ENCODE measurements around the gene SOCS4. TPM values are rescaled to one million over a fixed set of nuclear protein-coding genes. Genes with fewer than 3 reads are reported as not detected.
"Not testable (repeated sequence)": the region's sequence is repeated elsewhere in the genome, so short reads cannot be mapped to it uniquely, and the experiment has no call there.

Gene SOCS4
- total RNA-seq, 4 donors from 2014 or later: 9.7 to 19.3 (median 14.3) TPM

DNA sequence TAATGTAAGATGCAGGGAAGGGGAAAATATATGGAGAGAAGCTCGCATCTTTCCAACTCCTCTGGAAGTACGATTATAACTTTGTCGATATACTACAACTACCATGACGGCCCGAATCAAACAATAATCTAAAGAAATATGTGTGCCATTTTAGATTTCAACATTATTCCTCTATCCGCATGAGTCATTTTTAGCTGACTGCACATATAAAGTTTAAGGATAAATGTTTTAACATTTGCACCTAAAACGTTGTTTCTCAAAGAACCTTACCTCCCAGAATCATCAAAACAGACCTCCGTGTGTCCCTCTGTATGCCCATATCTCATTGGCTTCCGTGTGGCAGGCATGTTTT, 619 bp upstream of the SOCS4 start:
- H3K9me3 ChIP-seq: no peaks in the 10 kb centered on the region

DNA sequence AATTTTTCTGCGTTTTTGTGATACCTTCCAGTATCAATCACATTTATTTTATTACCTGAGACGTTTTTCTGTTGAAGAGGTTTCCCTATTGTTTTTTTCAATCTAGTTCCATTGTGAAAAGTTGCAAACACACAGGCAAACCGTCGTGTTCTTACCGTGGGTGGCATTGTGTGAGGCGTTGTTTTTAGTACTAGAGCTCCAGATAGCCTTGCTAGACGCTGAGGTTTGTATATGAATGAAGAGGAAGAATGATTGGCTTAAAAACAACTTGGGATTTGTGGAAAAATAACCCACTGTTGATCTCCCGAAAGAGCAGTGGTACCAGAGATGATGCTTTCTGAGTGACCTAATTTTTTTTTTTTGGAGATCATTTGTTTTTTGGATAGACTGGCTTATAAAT, 1.0 kb downstream of the SOCS4 start:
- intact Hi-C loops (cut with DNase I; ENCODE audit: low total_unique reads) (loop anchor here (10.0 kb wide), 1 partner anchor 123 kb away; the partner anchor contains the start of gene GCH1), in situ Hi-C loops (cut with MboI; ENCODE audit: low sequenced_read_pairs in 4 of 4) (no loop called here)
- H3K36me3 ChIP-seq: no peaks in the 10 kb centered on the region
- peak overlapping the region; percentile 75 to 85 (median 80) for H3K4me3 ChIP-seq
- peak overlapping the region in 2 of 4 donors; percentile 84 to 94 for H3K27ac ChIP-seq
- TF ChIP-seq POLR2A (IDR thresholded peaks at IDR 0.05): no peak
- TF ChIP-seq, protein P1, sequence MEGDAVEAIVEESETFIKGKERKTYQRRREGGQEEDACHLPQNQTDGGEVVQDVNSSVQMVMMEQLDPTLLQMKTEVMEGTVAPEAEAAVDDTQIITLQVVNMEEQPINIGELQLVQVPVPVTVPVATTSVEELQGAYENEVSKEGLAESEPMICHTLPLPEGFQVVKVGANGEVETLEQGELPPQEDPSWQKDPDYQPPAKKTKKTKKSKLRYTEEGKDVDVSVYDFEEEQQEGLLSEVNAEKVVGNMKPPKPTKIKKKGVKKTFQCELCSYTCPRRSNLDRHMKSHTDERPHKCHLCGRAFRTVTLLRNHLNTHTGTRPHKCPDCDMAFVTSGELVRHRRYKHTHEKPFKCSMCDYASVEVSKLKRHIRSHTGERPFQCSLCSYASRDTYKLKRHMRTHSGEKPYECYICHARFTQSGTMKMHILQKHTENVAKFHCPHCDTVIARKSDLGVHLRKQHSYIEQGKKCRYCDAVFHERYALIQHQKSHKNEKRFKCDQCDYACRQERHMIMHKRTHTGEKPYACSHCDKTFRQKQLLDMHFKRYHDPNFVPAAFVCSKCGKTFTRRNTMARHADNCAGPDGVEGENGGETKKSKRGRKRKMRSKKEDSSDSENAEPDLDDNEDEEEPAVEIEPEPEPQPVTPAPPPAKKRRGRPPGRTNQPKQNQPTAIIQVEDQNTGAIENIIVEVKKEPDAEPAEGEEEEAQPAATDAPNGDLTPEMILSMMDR (IDR thresholded peaks at IDR 0.05 in 4 of 5, conservative IDR thresholded peaks at IDR 0.05 in 1 of 5): no peak
- ATAC-seq (no peak), DNase-seq (no peak)
- no peaks in the 10 kb centered on the region for H3K27me3 ChIP-seq
- H3K4me1 ChIP-seq: peaks cover 25 to 29% of the 10 kb centered on the region in 2 donors
- no peaks in the 10 kb centered on the region for H3K9me3 ChIP-seq

More for the DNA sequence above, 619 bp upstream of the SOCS4 start:
- TF ChIP-seq, protein P1 (IDR thresholded peaks at IDR 0.05 in 4 of 5, conservative IDR thresholded peaks at IDR 0.05 in 1 of 5): no peak
- no peak for TF ChIP-seq POLR2A (IDR thresholded peaks at IDR 0.05)
- intact Hi-C loops (cut with DNase I; ENCODE audit: low total_unique reads): loop anchor here (10.0 kb wide), 1 partner anchor 122 kb away; the partner anchor contains the start of gene GCH1
- in situ Hi-C loops (cut with MboI; ENCODE audit: low sequenced_read_pairs in 4 of 4): no loop called here
- DNase-seq: no peak
- Histone ChIP-seq H3K36me3 (no peaks in the 10 kb centered on the region), H3K4me1 (peaks cover 25 to 28% of the 10 kb centered on the region in 2 donors), H3K27me3 (no peaks in the 10 kb centered on the region), H3K4me3 (peak overlapping the region; percentile 75 to 85 (median 80)), H3K27ac (peak overlapping the region; percentile 84 to 94 (median 88))
- no peak for ATAC-seq

DNA sequence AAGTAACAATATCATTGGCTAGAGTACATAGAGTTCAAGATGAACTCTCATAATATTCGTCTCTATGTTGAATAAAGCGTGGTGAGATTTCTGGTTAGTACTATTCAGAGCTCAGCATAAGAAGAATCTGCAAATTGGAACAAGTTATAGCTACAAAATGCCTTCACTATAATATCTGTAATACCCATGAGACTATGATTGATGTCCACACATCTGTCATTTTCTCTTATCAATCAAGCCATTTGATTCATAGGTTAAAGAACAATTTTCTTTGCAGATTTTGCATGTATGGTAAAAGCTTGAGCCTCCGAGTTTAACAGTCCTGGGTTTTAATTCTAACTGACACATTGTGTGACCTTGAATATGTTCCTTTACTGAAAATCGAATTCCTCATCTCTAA, 1.4 kb downstream of the SOCS4 start:
- peaks cover 25 to 29% of the 10 kb centered on the region in 2 donors for H3K4me1 ChIP-seq
- H3K27ac ChIP-seq: peak overlapping the region in 1 of 4 donors; percentile 84
- H3K4me3 ChIP-seq: peak overlapping the region in 1 of 4 donors; percentile 75
- in situ Hi-C loops (cut with MboI; ENCODE audit: low sequenced_read_pairs in 4 of 4) (no loop called here), intact Hi-C loops (cut with DNase I; ENCODE audit: low total_unique reads) (loop anchor here (10.0 kb wide), 1 partner anchor 124 kb away; the partner anchor contains the start of gene GCH1)
- TF ChIP-seq, protein P1 (IDR thresholded peaks at IDR 0.05 in 4 of 5, conservative IDR thresholded peaks at IDR 0.05 in 1 of 5): no peak
- no peak for TF ChIP-seq POLR2A (IDR thresholded peaks at IDR 0.05)
- ATAC-seq (no peak), DNase-seq (no peak)
- no peaks in the 10 kb centered on the region for H3K27me3 ChIP-seq
- no peaks in the 10 kb centered on the region for H3K9me3 ChIP-seq
- H3K36me3 ChIP-seq: peaks cover 0 to 4% of the 10 kb centered on the region in 2 donors

DNA sequence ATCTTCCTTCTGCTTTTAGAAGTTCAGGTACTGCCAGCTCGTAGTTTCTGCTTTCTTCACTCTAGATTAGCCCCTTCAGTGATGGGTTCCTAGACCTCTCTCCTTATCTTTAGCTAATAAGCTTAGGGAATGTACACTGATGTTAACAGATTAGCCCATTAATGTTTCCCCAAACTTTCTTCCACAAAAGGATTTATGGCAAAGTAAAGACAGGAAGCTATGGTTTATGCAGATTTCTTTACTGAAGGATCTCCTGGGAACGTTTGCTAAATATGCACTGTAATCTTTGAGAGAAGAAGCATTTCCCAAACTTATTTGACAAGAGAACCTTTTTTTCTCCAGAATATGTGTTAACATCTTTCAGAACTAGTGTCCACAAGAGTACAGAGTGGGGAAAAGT, 4.2 kb downstream of the SOCS4 start:
- no peaks in the 10 kb centered on the region for H3K27me3 ChIP-seq
- H3K27ac ChIP-seq: peak overlapping the region in 1 of 4 donors; percentile 9
- H3K36me3 ChIP-seq: peaks cover 0 to 11% of the 10 kb centered on the region in 2 donors
- DNase-seq (no peak), ATAC-seq (no peak)
- no peaks in the 10 kb centered on the region for H3K9me3 ChIP-seq
- in situ Hi-C loops (cut with MboI; ENCODE audit: low sequenced_read_pairs in 4 of 4) (no loop called here), intact Hi-C loops (cut with DNase I; ENCODE audit: low total_unique reads) (no loop called here)
- no peak overlapping the region for H3K4me3 ChIP-seq
- H3K4me1 ChIP-seq: peaks cover 22 to 30% of the 10 kb centered on the region in 2 donors
- no peak for TF ChIP-seq POLR2A (IDR thresholded peaks at IDR 0.05)
- TF ChIP-seq, protein P1 (IDR thresholded peaks at IDR 0.05 in 4 of 5, conservative IDR thresholded peaks at IDR 0.05 in 1 of 5): no peak

DNA sequence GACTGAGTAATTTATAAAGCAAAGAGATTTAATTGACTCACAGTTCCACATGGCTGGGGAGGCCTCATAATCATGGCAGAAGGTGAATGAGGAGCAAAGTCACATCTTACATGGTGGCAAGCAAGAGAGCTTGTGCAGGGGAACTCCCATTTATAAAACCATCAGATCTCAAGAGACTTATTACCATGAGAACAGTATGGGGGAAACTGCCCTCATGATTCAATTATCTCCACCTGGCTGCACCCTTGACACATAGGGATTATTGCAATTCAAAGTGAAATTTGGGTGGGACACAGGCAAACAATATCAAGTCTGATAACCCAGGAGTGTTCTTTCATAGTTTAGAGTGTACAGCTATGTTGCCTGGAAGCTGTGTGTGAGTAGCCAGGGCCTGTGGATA, 11.0 kb downstream of the SOCS4 start:
- H3K27me3 ChIP-seq; H3K4me3 ChIP-seq; H3K27ac ChIP-seq; intact Hi-C loops (cut with DNase I; ENCODE audit: low total_unique reads); DNase-seq; in situ Hi-C loops (cut with MboI; ENCODE audit: low sequenced_read_pairs in 4 of 4); H3K4me1 ChIP-seq; H3K9me3 ChIP-seq; ATAC-seq: not testable (repeated sequence)
- peaks cover 0 to 13% of the 10 kb centered on the region in 2 donors for H3K36me3 ChIP-seq
